K562 (cell line): ENCODE results near the gene ZNF667. TPM values are rescaled to one million over a fixed set of nuclear protein-coding genes. Genes with fewer than 3 reads are reported as not detected.

Experiments used
- CREB1 ChIP-seq, 2 experiments: sonication (generic) in 1 of 2; formaldehyde crosslinking in 1 of 2; IDR thresholded peaks; 2 replicates each; pipeline versions ENCODE4 v1.6.1 to v1.8.0; 2012 to 2022; ENCODE audit warnings: inconsistent platforms in 1 of 2, mild to moderate bottlenecking in 1 of 2, missing genetic modification reagents in 1 of 2, moderate library complexity in 1 of 2
- ELK1 ChIP-seq: sonication (generic); formaldehyde crosslinking; IDR thresholded peaks from 2 replicates; pipeline ENCODE4 v1.8.1; 2022; ENCODE audit warnings: missing genetic modification reagents
- FOSL1 ChIP-seq: fragments of 200-800 bp; sonication (Bioruptor generic); conservative IDR thresholded peaks from 2 replicates; pipeline ENCODE4 v1.6.1; 2016; ENCODE audit warnings: missing genetic modification characterization, missing compliant biosample characterization
- FOXK2 ChIP-seq, 2 experiments: fragments of 450-650 bp; IDR thresholded peaks in 1 of 2; conservative IDR thresholded peaks in 1 of 2; 2 replicates each; pipeline ENCODE4 v1.6.1; 2016; ENCODE audit warnings: low read depth in 2 of 2, mild to moderate bottlenecking in 1 of 2
- HMGN3 ChIP-seq: IDR thresholded peaks from 2 replicates; pipeline ENCODE4 v1.6.1; 2011; ENCODE audit warnings: borderline replicate concordance, low read depth, mild to moderate bottlenecking, mixed read lengths, low read length; ENCODE audit not compliant: insufficient read length; ENCODE audit errors: extremely low read depth
- HOMEZ ChIP-seq: fragments of 250-450 bp; sonication (Bioruptor Pico); IDR thresholded peaks from 2 replicates; pipeline ENCODE4 v1.4.0; 2020; ENCODE audit warnings: mild to moderate bottlenecking, moderate library complexity
- JUN ChIP-seq, 2 experiments: sonication (generic) in 1 of 2; formaldehyde crosslinking in 1 of 2; IDR thresholded peaks; 2 replicates each; pipeline versions ENCODE4 v1.6.1 to v1.8.0; 2012 to 2022; ENCODE audit warnings: borderline replicate concordance in 2 of 2, mild to moderate bottlenecking in 2 of 2, improper control_type of control experiment in 1 of 2, low read depth in 1 of 2, low read length in 1 of 2, missing genetic modification reagents in 1 of 2
- NR3C1 ChIP-seq: sonication (generic); formaldehyde crosslinking; IDR thresholded peaks from 2 replicates; pipeline ENCODE4 v1.8.1; 2022; ENCODE audit warnings: missing genetic modification reagents
- TCFL5 ChIP-seq: fragments of 250-450 bp; sonication (Bioruptor Pico); conservative IDR thresholded peaks from 2 replicates; pipeline ENCODE4 v1.6.1; 2021; ENCODE audit warnings: mild to moderate bottlenecking, moderate library complexity, matching md5 sums
- THAP7 ChIP-seq: fragments of 250-450 bp; sonication (Bioruptor Pico); IDR thresholded peaks from 2 replicates; pipeline ENCODE4 v1.5.0; 2021
- TRIM28 ChIP-seq: fragments of 450-650 bp; IDR thresholded peaks from 2 replicates; pipeline ENCODE4 v1.6.1; 2017
- UBTF ChIP-seq, 2 experiments: IDR thresholded peaks; 2 replicates each; pipeline ENCODE4 v1.6.1; 2012; ENCODE audit warnings: improper control_type of control experiment in 2 of 2, low read depth in 2 of 2, low read length in 2 of 2, borderline replicate concordance in 1 of 2
- USF2 ChIP-seq: sonication (generic); formaldehyde crosslinking; IDR thresholded peaks from 2 replicates; pipeline ENCODE4 v1.5.0; 2020; ENCODE audit warnings: missing genetic modification reagents
- ZBTB26 ChIP-seq: fragments of 450-650 bp; formaldehyde crosslinking; IDR thresholded peaks from 2 replicates; pipeline ENCODE4 v1.4.0; 2022; ENCODE audit warnings: missing genetic modification characterization
- ZNF212 ChIP-seq: fragments of 450-650 bp; formaldehyde crosslinking; IDR thresholded peaks from 2 replicates; pipeline ENCODE4 v1.4.0; 2020; ENCODE audit warnings: mild to moderate bottlenecking
- ZNF436 ChIP-seq: fragments of 250-450, 450-650 bp; sonication (Bioruptor Pico); formaldehyde crosslinking; IDR thresholded peaks from 2 replicates; pipeline ENCODE4 v1.7.0; 2020; ENCODE audit warnings: mild to moderate bottlenecking
- polyA plus RNA-seq, 8 experiments: library from polyadenylated mRNA; depleted of rRNA in 4 of 8; stranded (reverse) in 5 of 8; unstranded in 3 of 8; fragments of >200 nt; fragmentation: Nextera tagmentation in 2 of 8; fragmentation: Illumina TruSeq in 1 of 8; extraction: Ambion mirVana in 2 of 8; extraction: Trizol in 1 of 8; gene quantifications; 2 replicates each; pipeline versions ENCODE4 v1.2.1 to v1.2.3, GENCODE V29; 2011 to 2014; ENCODE audit warnings: inconsistent platforms in 1 of 8, missing spikeins in 1 of 8
- total RNA-seq, 7 experiments: library from RNA; depleted of rRNA in 6 of 7; stranded (reverse); fragments of >200 nt in 6 of 7; fragmentation: Illumina TruSeq in 2 of 7; extraction: Trizol in 2 of 7; gene quantifications; 2 replicates each; pipeline versions ENCODE4 v1.2.1 to v1.2.3, GENCODE V29; 2011 to 2021; ENCODE audit warnings: low replicate concordance in 1 of 7

ZNF667 gene
- total and polyA plus RNA-seq, 9 of the 15 experiments (the other 6 are each of a cell fraction or from before 2014, with no cell fraction given) = not detected

- no peak for TF ChIP-seq HOMEZ (CRISPR knock-in tag)
- TF ChIP-seq FOXK2 (conservative IDR thresholded peaks at IDR 0.05 in 1 of 2, IDR thresholded peaks at IDR 0.05 in 1 of 2; ENCODE audit: low read depth in 2 of 2) = no peak; a peak in 1 of 4 replicates
- TF ChIP-seq NR3C1 (CRISPR knock-in tag) = peak; percentile 59; the same call in 1 of the 2 replicates
- TF ChIP-seq THAP7 = no peak
- no peak for TF ChIP-seq TRIM28
- no peak for TF ChIP-seq FOSL1
- TF ChIP-seq ZBTB26 = peak; percentile 38; the same call in 1 of the 2 replicates
- TF ChIP-seq JUN (IDR thresholded peaks at IDR 0.05; ENCODE audit: borderline replicate concordance, low read depth, low read length) = no peak
- TF ChIP-seq JUN (CRISPR knock-in tag; IDR thresholded peaks at IDR 0.05; ENCODE audit: borderline replicate concordance) = no peak
- no peak for TF ChIP-seq TCFL5 (CRISPR knock-in tag)
- TF ChIP-seq USF2 (CRISPR knock-in tag) = no peak
- no peak for TF ChIP-seq ZNF436 (CRISPR knock-in tag)
- no peak for TF ChIP-seq UBTF (IDR thresholded peaks at IDR 0.05; ENCODE audit: borderline replicate concordance in 1 of 2, low read depth in 2 of 2, low read length in 2 of 2)
- TF ChIP-seq ZNF212 (CRISPR knock-in tag) = no peak
- no peak for TF ChIP-seq ELK1 (CRISPR knock-in tag)
- TF ChIP-seq CREB1 (IDR thresholded peaks at IDR 0.05) = 0 out of 2 replicates have a peak, but pooled peaks have one; percentile 61
- peak; percentile 49; the same call in 1 of the 2 replicates for TF ChIP-seq CREB1 (CRISPR knock-in tag; IDR thresholded peaks at IDR 0.05)
- peak; percentile 41 for TF ChIP-seq HMGN3
These were observed 73.1 kb downstream of the ZNF667 start, which contains the start of gene ZNF583 (continued) for GRCh38 chr19:56403764-56404704.
